ENCODE measurements around the gene PCDH9. TPM values are rescaled to one million over a fixed set of nuclear protein-coding genes. Genes with fewer than 3 reads are reported as not detected.

The PCDH9 gene
- total RNA-seq, 1 experiment from 2014 or later, result 5.8 TPM

GRCh38 chr13:66663711-66664110 lies 566.4 kb downstream of the PCDH9 start:
- Histone ChIP-seq H3K27ac (ENCODE audit: low read depth, low read length, poor library complexity, severe bottlenecking) (no peak overlapping the region), H3K4me1 (ENCODE audit: insufficient read depth, low read length, poor library complexity, severe bottlenecking) (peaks cover 29% of the 10 kb centered on the region), H3K27me3 (replicated peaks; ENCODE audit: insufficient read depth, low read depth, low read length, poor library complexity) (no peaks in the 10 kb centered on the region), H3K4me3 (ENCODE audit: low read depth, low read length, poor library complexity, severe bottlenecking) (no peak overlapping the region), H3K9me3 (ENCODE audit: low read depth, low read length, poor library complexity, severe bottlenecking) (no peaks in the 10 kb centered on the region), H3K36me3 (ENCODE audit: insufficient read depth, low read length, poor library complexity, severe bottlenecking) (no peaks in the 10 kb centered on the region)
- ChIA-PET CTCF (no interaction called here), POLR2A (ENCODE audit: low non-redundant PET) (no interaction called here)
- BruUV-seq (replicated peaks), result no TSS peak
- no peak for DNase-seq (ENCODE audit: low spot score)
- TF ChIP-seq CTCF (conservative IDR thresholded peaks at IDR 0.05; ENCODE audit: low read depth, low read length) (no peak), EZH2 (IDR thresholded peaks at IDR 0.05; ENCODE audit: borderline replicate concordance, low read depth, low read length, poor library complexity, severe bottlenecking) (no peak)
- intact Hi-C loops (cut with micrococcal nuclease; ENCODE audit: unreplicated experiment), result no loop called here

- TF ChIP-seq CTCF (conservative IDR thresholded peaks at IDR 0.05; ENCODE audit: low read depth, low read length) (no peak), EZH2 (IDR thresholded peaks at IDR 0.05; ENCODE audit: borderline replicate concordance, low read depth, low read length, poor library complexity, severe bottlenecking) (no peak)
- Histone ChIP-seq H3K27me3 (replicated peaks; ENCODE audit: insufficient read depth, low read depth, low read length, poor library complexity) (no peaks in the 10 kb centered on the region), H3K36me3 (ENCODE audit: insufficient read depth, low read length, poor library complexity, severe bottlenecking) (no peaks in the 10 kb centered on the region), H3K27ac (ENCODE audit: low read depth, low read length, poor library complexity, severe bottlenecking) (no peak overlapping the region), H3K9me3 (ENCODE audit: low read depth, low read length, poor library complexity, severe bottlenecking) (no peaks in the 10 kb centered on the region), H3K4me3 (ENCODE audit: low read depth, low read length, poor library complexity, severe bottlenecking) (no peak overlapping the region), H3K4me1 (ENCODE audit: insufficient read depth, low read length, poor library complexity, severe bottlenecking) (peaks cover 29% of the 10 kb centered on the region)
- POLR2A ChIA-PET (ENCODE audit: low non-redundant PET), result no interaction called here
- intact Hi-C loops (cut with micrococcal nuclease; ENCODE audit: unreplicated experiment), result no loop called here
- CTCF ChIA-PET, result no interaction called here
- no peak for DNase-seq (ENCODE audit: low spot score)
- no TSS peak for BruUV-seq (replicated peaks)
Observed at GRCh38 chr13:66663206-66663605, 566.9 kb downstream of the PCDH9 start.

GRCh38 chr13:66661336-66661735 lies 568.8 kb downstream of the PCDH9 start:
- intact Hi-C loops (cut with micrococcal nuclease; ENCODE audit: unreplicated experiment), result no loop called here
- H3K27me3 ChIP-seq (replicated peaks; ENCODE audit: insufficient read depth, low read depth, low read length, poor library complexity), result no peaks in the 10 kb centered on the region
- no peak for DNase-seq (ENCODE audit: low spot score)
- ChIA-PET CTCF (no interaction called here), POLR2A (ENCODE audit: low non-redundant PET) (no interaction called here)
- peaks cover 33% of the 10 kb centered on the region for H3K4me1 ChIP-seq (ENCODE audit: insufficient read depth, low read length, poor library complexity, severe bottlenecking)
- peak overlapping the region; percentile 9 for H3K4me3 ChIP-seq (ENCODE audit: low read depth, low read length, poor library complexity, severe bottlenecking)
- TF ChIP-seq CTCF (conservative IDR thresholded peaks at IDR 0.05; ENCODE audit: low read depth, low read length) (no peak), EZH2 (IDR thresholded peaks at IDR 0.05; ENCODE audit: borderline replicate concordance, low read depth, low read length, poor library complexity, severe bottlenecking) (no peak)
- BruUV-seq (replicated peaks), result no TSS peak
- no peaks in the 10 kb centered on the region for H3K9me3 ChIP-seq (ENCODE audit: low read depth, low read length, poor library complexity, severe bottlenecking)
- H3K27ac ChIP-seq (ENCODE audit: low read depth, low read length, poor library complexity, severe bottlenecking), result peak overlapping the region; percentile 61
- H3K36me3 ChIP-seq (ENCODE audit: insufficient read depth, low read length, poor library complexity, severe bottlenecking), result no peaks in the 10 kb centered on the region

Data from A673 (cell line).